GM11168 (cell line): ENCODE results near the gene CAMTA1.

Source experiments
- in situ Hi-C: fragments of 300-500 bp; cut with MboI; formaldehyde crosslinking; loops from one replicate; pipeline ENCODE4 v1.12.0; 2022; ENCODE audit warnings: low sequenced_read_pairs; ENCODE audit not compliant: unreplicated experiment

The CAMTA1 gene

GRCh38 chr1:7568053-7568452 lies 782.8 kb downstream of the CAMTA1 start:
- in situ Hi-C loops, result no loop called here

GRCh38 chr1:7568901-7569524 lies 783.8 kb downstream of the CAMTA1 start:
- in situ Hi-C loops, result no loop called here

GRCh38 chr1:7570311-7570710 lies 785.1 kb downstream of the CAMTA1 start:
- in situ Hi-C loops, result no loop called here

- in situ Hi-C loops, result no loop called here
Measured at GRCh38 chr1:7572654-7573152, 787.4 kb downstream of the CAMTA1 start.

- in situ Hi-C loops, result no loop called here
Measured at GRCh38 chr1:7573481-7573880, 788.2 kb downstream of the CAMTA1 start.

GRCh38 chr1:7574121-7575040 lies 789.1 kb downstream of the CAMTA1 start:
- in situ Hi-C loops, result no loop called here

- in situ Hi-C loops, result no loop called here
Measured at GRCh38 chr1:7575041-7575400, 789.8 kb downstream of the CAMTA1 start.

GRCh38 chr1:7576946-7577657 lies 791.8 kb downstream of the CAMTA1 start:
- in situ Hi-C loops, result no loop called here

GRCh38 chr1:7578206-7578605 lies 793.0 kb downstream of the CAMTA1 start:
- in situ Hi-C loops, result no loop called here

GRCh38 chr1:7579016-7579415 lies 793.8 kb downstream of the CAMTA1 start:
- in situ Hi-C loops, result no loop called here

GRCh38 chr1:7579831-7580804 lies 794.9 kb downstream of the CAMTA1 start:
- in situ Hi-C loops, result no loop called here

- in situ Hi-C loops, result no loop called here
Measured at GRCh38 chr1:7580923-7581753, 795.9 kb downstream of the CAMTA1 start.

GRCh38 chr1:7581754-7582459 lies 796.7 kb downstream of the CAMTA1 start:
- in situ Hi-C loops, result no loop called here

GRCh38 chr1:7582460-7582972 lies 797.3 kb downstream of the CAMTA1 start:
- in situ Hi-C loops, result no loop called here

GRCh38 chr1:7583291-7584096 lies 798.2 kb downstream of the CAMTA1 start:
- in situ Hi-C loops, result no loop called here

GRCh38 chr1:7584157-7584556 lies 798.9 kb downstream of the CAMTA1 start:
- in situ Hi-C loops, result no loop called here

GRCh38 chr1:7584643-7585042 lies 799.4 kb downstream of the CAMTA1 start:
- in situ Hi-C loops, result no loop called here
